Fibroblast of pulmonary artery (primary cell): ENCODE measurements around the gene RAI14.

Source experiments
- DNase-seq: peaks from one replicate; pipeline ENCODE4 v3.0.0-alpha.2; 2010; ENCODE audit warnings: low read depth
- H3K4me3 ChIP-seq: replicated peaks from 2 replicates; pipeline ENCODE4 v1.5.1; 2011; ENCODE audit warnings: low read depth, mild to moderate bottlenecking, control low read depth, low read length, moderate library complexity
- TF ChIP-seq, protein P1 (sequence below): IDR thresholded peaks from 2 replicates; pipeline ENCODE4 v1.5.1; 2011; ENCODE audit warnings: mild to moderate bottlenecking, control low read depth, low read length, inconsistent platforms; ENCODE audit errors: missing control alignments

RAI14 gene

DNA sequence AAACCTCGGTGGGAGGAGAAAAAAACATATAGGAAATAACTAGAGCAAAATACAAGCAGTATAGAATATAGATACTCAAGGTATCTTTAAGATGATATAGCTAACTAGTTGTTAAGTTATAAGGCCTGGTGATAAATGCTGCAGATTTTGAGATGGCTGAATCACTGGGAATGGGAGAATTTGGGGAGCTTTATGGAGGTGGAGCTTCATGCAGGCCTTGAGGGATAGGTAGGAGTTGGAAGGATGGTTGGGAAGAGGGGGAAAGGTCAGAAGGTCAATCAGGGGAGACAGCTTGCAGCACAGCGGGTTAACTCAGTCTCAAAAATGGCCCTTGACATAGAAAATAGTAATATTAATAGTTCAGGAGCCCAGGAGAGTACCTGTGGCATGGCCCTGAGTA lies 34.8 kb downstream of the RAI14 start:
- DNase-seq: no peak
- TF ChIP-seq, protein P1, sequence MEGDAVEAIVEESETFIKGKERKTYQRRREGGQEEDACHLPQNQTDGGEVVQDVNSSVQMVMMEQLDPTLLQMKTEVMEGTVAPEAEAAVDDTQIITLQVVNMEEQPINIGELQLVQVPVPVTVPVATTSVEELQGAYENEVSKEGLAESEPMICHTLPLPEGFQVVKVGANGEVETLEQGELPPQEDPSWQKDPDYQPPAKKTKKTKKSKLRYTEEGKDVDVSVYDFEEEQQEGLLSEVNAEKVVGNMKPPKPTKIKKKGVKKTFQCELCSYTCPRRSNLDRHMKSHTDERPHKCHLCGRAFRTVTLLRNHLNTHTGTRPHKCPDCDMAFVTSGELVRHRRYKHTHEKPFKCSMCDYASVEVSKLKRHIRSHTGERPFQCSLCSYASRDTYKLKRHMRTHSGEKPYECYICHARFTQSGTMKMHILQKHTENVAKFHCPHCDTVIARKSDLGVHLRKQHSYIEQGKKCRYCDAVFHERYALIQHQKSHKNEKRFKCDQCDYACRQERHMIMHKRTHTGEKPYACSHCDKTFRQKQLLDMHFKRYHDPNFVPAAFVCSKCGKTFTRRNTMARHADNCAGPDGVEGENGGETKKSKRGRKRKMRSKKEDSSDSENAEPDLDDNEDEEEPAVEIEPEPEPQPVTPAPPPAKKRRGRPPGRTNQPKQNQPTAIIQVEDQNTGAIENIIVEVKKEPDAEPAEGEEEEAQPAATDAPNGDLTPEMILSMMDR: no peak
- H3K4me3 ChIP-seq: no peak overlapping the region

DNA sequence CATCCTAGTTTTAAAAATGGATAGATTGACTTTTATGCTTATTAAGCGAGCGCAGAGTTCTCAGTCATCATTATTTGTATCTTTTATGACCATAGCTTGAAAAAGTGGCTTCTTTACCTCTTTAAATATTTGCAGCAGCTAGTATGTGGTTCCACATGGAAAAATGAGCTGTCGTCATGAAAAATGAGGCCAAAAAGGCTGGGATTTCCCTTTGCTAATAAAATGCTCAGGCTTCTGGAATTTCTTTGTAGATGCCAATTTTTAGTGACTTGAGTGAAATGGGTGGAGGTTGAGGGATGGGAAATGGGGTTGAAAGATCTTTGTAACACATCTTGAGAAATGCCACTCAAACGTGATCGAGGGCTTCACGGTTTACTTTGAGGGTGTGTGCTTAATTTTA lies 35.2 kb downstream of the RAI14 start:
- no peak overlapping the region for H3K4me3 ChIP-seq
- DNase-seq: peak; percentile 64
- TF ChIP-seq, protein P1: no peak

DNA sequence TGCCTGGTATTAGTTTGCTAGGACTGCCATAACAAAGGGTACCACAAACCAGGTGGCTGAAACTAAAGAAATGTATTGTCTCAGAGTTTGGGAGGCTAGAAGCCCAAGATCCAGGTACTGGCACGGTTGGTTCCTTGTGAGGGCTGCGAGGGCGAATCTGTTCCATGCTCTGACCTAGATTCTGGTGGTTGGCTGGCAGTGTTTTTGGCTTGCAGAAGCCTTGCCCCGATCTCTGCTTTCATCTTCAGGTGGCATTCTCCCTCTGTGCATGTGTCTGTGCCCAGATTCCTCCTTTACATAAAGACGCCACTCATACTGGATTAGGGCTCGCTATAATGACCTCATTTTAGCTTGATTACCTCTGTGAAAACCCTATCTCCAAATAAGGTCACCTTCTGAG lies 36.7 kb downstream of the RAI14 start:
- TF ChIP-seq, protein P1: no peak
- H3K4me3 ChIP-seq: no peak overlapping the region
- no peak for DNase-seq

DNA sequence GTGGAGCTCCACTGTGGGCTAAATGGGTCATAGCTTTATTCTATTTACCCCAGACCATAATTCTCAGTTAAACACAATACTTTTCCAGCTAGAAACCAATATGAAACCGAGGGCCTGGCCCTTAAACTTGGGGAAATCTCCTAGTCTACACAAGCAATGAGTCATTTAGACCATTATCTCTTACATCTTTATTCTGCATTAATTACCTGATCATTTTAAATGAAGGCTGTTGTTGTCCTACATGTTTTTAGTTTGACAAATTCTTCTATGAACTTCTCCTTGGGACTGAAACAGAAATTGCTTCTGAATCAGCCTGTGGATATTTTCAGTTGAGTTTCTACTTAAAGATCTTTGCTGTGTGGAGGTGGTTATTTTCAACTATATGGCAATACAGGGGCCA lies 37.9 kb downstream of the RAI14 start:
- H3K4me3 ChIP-seq: no peak overlapping the region
- DNase-seq: no peak
- TF ChIP-seq, protein P1: no peak

DNA sequence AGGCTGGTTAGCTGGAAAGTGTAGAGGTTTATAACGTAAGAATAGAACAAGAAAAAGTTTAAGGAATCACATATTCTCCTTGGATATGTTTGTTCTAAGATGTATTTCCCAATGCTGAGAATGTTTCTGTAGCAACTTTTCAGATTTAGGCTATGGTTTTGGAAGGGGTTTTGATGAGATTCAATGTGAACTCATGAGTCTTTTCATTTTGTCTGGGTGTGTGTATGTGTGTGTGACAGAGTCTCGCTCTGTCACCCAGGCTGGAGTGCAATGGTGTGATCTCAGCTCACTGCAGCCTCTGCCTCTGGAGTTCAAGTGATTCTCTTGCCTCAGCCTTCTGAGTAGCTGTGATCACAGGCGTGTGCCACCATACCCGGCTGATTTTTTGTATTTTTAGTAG lies 38.6 kb downstream of the RAI14 start:
- H3K4me3 ChIP-seq: no peak overlapping the region
- DNase-seq: no peak
- TF ChIP-seq, protein P1: no peak

DNA sequence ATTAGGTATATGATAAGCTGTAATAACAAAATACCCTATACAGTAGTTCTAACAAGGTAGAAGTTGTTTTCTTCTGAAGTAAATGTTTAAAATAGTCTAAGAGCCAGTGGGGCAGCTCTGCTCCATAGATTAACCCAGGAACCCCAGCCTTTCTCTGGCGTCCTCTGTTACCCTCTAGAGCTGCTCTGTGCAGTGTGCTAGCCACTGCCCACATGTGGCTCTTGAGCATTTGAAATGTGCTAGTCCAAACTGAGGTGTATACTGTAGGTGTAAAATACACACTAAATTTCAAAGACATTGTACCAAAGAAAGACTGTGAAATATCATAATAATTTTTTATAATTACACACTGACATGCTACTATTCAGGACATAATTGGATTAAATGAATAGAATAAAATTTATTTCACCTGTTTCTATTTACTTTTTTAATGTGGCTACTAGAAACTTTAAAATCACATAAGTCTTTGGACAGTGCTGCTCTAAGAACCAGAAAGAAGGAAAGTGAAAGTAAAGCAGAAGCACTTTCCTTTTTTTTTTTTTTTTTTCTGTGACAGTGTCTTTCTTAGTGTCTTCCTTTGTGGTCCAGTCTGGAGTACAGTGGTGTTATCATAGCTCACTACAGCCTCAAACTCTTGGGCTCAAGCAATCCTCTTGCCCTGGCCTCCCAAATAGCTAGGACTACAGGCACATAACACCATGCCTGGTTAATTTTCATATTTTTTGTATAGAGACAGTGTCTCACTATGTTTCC lies 39.3 kb downstream of the RAI14 start:
- peak overlapping the region; percentile 22 for H3K4me3 ChIP-seq
- no peak for DNase-seq
- TF ChIP-seq, protein P1: no peak
